ENCODE measurements around the gene GTF2H3.

GTF2H3 gene

DNA sequence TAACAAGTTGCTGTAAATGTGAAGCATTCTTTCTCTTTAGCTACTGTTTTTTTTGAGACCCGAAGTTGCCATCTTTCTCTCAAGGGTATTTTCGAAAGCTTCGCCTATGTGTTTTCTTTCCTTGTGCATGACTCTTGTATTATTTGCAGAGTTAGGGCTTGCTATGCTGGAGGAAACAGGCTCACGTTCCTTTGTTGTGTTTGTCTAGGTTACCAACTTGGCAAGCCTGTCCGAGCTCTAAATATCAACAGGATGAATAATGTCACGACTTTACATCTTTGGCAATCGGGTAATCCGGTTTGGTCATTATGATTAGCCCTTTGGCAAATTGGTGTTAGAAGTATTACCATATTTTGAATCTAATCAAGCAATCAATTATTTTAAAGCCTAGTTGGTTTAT is 62.6 kb downstream of the GTF2H3 start:
- Histone ChIP-seq H3K36me3 (ENCODE audit: control insufficient read depth in 5 of 5, insufficient read depth in 5 of 5, low read length in 5 of 5) (peaks cover 10 to 52% (median 34%) of the 10 kb centered on the region in 5 donors), H3K9me3 (ENCODE audit: control insufficient read depth in 5 of 5, low read length in 5 of 5) (no peaks in the 10 kb centered on the region), H3K27ac (ENCODE audit: low read depth, low read length) (no peak overlapping the region)

DNA sequence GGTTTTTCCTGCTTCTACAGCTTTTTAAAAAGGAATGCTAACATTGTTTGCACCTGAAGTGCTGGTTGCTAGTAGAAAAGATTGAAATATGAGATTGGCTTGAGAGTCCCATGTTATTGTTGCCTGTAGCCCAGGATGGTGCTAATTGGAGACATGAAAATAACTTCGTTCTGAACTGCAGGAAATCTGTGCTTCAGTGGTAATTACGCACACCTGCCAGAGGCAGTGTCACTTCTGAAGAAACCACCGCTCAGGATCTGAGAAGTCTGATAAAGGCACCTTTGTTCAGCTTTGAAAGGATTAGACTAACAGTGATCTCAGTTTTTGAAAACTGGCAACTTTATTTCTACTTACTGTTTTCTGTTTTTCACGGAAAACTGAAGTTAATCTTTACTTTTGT is 63.0 kb downstream of the GTF2H3 start:
- Histone ChIP-seq H3K9ac (ENCODE audit: low read length in 5 of 5) (no peak overlapping the region), H3K27ac (ENCODE audit: low read depth, low read length) (no peak overlapping the region), H3K27me3 (ENCODE audit: control insufficient read depth in 5 of 5, insufficient read depth in 4 of 5, low read length in 5 of 5) (no peaks in the 10 kb centered on the region), H3K9me3 (ENCODE audit: control insufficient read depth in 5 of 5, low read length in 5 of 5) (no peaks in the 10 kb centered on the region), H3K4me3 (ENCODE audit: low read depth in 1 of 5, low read length in 5 of 5) (no peak overlapping the region), H3K4me1 (ENCODE audit: control insufficient read depth in 5 of 5, insufficient read depth in 5 of 5, low read length in 5 of 5) (no peaks in the 10 kb centered on the region), H3K36me3 (ENCODE audit: control insufficient read depth in 5 of 5, insufficient read depth in 5 of 5, low read length in 5 of 5) (peaks cover 10 to 50% (median 32%) of the 10 kb centered on the region in 5 donors)

More for the DNA sequence above, 62.6 kb downstream of the GTF2H3 start:
- Histone ChIP-seq H3K4me1 (ENCODE audit: control insufficient read depth in 5 of 5, insufficient read depth in 5 of 5, low read length in 5 of 5) (no peaks in the 10 kb centered on the region), H3K9ac (ENCODE audit: low read length in 5 of 5) (no peak overlapping the region), H3K27me3 (ENCODE audit: control insufficient read depth in 5 of 5, insufficient read depth in 4 of 5, low read length in 5 of 5) (no peaks in the 10 kb centered on the region), H3K4me3 (ENCODE audit: low read depth in 1 of 5, low read length in 5 of 5) (no peak overlapping the region)

DNA sequence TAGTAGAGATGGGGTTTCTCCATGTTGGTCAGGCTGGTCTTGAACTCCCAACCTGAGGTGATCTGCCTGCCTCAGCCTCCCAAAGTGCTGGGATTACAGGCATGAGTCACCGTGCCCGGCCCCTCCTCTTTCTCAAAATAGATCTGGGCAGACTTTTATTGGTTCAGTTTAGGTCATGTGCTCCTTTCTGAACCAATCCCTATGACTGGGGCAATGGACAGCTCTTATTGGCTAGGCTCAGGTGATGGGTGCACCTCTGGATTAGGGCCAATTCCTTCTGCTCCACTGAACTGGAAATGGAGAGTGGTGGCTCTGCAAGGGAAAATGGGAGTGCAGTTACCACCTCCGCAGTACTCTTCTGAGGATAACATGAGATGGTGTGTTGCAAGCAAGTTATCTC is 72.3 kb downstream of the GTF2H3 start:
- Histone ChIP-seq H3K4me3 (ENCODE audit: low read depth in 1 of 5, low read length in 5 of 5) (no peak overlapping the region), H3K9ac (ENCODE audit: low read length in 5 of 5) (no peak overlapping the region), H3K9me3 (ENCODE audit: control insufficient read depth in 5 of 5, low read length in 5 of 5) (no peaks in the 10 kb centered on the region), H3K4me1 (ENCODE audit: control insufficient read depth in 5 of 5, insufficient read depth in 5 of 5, low read length in 5 of 5) (no peaks in the 10 kb centered on the region), H3K27me3 (ENCODE audit: control insufficient read depth in 5 of 5, insufficient read depth in 4 of 5, low read length in 5 of 5) (no peaks in the 10 kb centered on the region), H3K27ac (ENCODE audit: low read depth, low read length) (no peak overlapping the region), H3K36me3 (ENCODE audit: control insufficient read depth in 5 of 5, insufficient read depth in 5 of 5, low read length in 5 of 5) (peaks cover 0 to 25% (median 20%) of the 10 kb centered on the region in 5 donors)

DNA sequence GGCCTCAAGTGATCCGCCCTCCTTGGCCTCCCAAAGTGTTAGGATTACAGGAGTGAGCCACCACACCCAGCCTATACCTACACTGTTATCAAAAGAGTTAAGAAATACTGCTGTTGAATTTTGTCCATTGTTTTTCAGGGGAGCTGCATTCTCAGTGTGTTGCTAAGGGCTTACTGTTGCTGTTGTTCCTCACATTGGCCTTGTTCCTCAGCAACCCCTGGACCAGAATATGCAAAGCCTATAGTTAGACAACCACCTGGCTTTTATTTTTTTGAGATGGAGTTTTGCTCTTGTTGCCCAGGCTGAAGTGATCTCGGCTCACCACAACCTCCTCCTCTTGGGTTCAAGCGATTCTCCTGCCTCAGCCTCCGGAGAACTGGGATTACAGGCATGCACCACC is 73.8 kb downstream of the GTF2H3 start:
- H3K4me1 ChIP-seq (ENCODE audit: control insufficient read depth in 5 of 5, insufficient read depth in 5 of 5, low read length in 5 of 5), result peaks cover 1 to 9% (median 6%) of the 10 kb centered on the region in 5 donors
- H3K27me3 ChIP-seq (ENCODE audit: control insufficient read depth in 5 of 5, insufficient read depth in 4 of 5, low read length in 5 of 5), result no peaks in the 10 kb centered on the region
- H3K9ac ChIP-seq (ENCODE audit: low read length in 5 of 5), result no peak overlapping the region
- H3K9me3 ChIP-seq (ENCODE audit: control insufficient read depth in 5 of 5, low read length in 5 of 5), result no peaks in the 10 kb centered on the region
- no peak overlapping the region for H3K27ac ChIP-seq (ENCODE audit: low read depth, low read length)
- H3K4me3 ChIP-seq (ENCODE audit: low read depth in 1 of 5, low read length in 5 of 5), result no peak overlapping the region
- peaks cover 0 to 19% (median 15%) of the 10 kb centered on the region in 5 donors for H3K36me3 ChIP-seq (ENCODE audit: control insufficient read depth in 5 of 5, insufficient read depth in 5 of 5, low read length in 5 of 5)

All from subcutaneous abdominal adipose tissue (tissue), 5 donors.